ENCODE results near the gene KCNQ1. TPM values are rescaled to one million over a fixed set of nuclear protein-coding genes. Genes with fewer than 3 reads are reported as not detected.

KCNQ1 gene
- polyA plus RNA-seq, 1 of the 3 experiments (the other 2 are of a cell fraction), result 0.05 TPM

DNA sequence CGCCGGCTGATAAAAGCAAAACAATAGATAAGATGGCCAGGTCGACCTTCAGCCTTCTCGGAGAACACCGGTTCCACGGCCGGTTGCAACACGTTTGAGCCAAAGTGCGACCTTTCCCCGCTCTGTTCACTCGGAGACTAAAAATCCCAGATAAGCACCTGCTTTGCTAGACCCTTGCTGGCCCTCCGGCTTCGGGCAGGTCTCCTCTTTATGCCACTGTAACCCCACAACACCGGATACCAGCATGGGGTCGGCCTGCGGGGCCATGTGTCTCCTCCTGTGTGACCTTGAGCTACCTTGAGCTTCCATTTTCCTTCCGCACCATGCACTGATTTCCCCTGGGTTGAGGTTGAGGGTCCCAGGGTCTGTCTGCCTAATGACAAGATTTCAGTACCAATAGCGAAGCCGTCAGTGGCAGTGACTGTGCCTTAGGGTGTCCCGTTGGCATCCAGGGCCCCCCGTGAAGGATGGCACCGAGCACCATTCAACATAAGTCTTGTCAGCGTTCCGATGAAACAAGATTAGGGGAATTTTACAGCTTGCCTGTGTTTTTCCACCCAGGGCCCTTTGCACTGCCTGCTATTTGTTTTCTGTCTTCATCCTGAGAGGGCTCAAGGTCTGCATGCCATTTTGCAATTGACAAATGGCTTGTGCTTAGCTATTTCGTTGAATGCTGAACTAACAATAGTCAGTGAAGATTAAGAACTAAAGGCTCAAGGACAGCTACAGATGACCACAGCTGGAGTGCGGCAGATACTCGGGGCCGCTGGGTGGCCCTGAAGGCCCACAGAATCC is 118.6 kb downstream of the KCNQ1 start:
- Histone ChIP-seq H3K4me1 (ENCODE audit: control insufficient read depth in 1 of 2, insufficient read depth in 2 of 2, low read depth in 1 of 2, low read length in 1 of 2) (peaks cover 0 to 5% of the 10 kb centered on the region in 2 experiments; a peak in 1 of 4 replicates), H2AFZ (ENCODE audit: low read depth) (no peak overlapping the region), H3K27ac (ENCODE audit: low read depth in 2 of 2, low read length in 1 of 2) (no peak overlapping the region), H3K9me3 (no peaks in the 10 kb centered on the region), H3F3A (replicated peaks; ENCODE audit: insufficient read depth) (no peaks in the 10 kb centered on the region), H3K79me2 (ENCODE audit: insufficient read depth) (no peaks in the 10 kb centered on the region), H3K36me3 (replicated peaks in 1 of 2; ENCODE audit: control insufficient read depth in 1 of 2, insufficient read depth in 2 of 2, low read length in 1 of 2) (no peaks in the 10 kb centered on the region), H3K4me3 (ENCODE audit: low read depth in 2 of 2, low read length in 1 of 2) (no peak overlapping the region), H3K9ac (no peak overlapping the region), H3K9me2 (no peaks in the 10 kb centered on the region), H3K4me2 (no peak overlapping the region), H4K20me1 (ENCODE audit: insufficient read depth) (no peaks in the 10 kb centered on the region), H3K27me3 (ENCODE audit: insufficient read depth) (no peaks in the 10 kb centered on the region)
- no peak for DNase-seq
- 75% methylated on average over 28 of the region's 28 CpGs for WGBS (ENCODE audit: low lambda C conversion rate)
- POLR2A ChIA-PET, result no interaction called here
- TF ChIP-seq, protein P1, sequence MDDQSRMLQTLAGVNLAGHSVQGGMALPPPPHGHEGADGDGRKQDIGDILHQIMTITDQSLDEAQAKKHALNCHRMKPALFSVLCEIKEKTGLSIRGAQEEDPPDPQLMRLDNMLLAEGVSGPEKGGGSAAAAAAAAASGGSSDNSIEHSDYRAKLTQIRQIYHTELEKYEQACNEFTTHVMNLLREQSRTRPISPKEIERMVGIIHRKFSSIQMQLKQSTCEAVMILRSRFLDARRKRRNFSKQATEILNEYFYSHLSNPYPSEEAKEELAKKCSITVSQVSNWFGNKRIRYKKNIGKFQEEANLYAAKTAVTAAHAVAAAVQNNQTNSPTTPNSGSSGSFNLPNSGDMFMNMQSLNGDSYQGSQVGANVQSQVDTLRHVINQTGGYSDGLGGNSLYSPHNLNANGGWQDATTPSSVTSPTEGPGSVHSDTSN (IDR thresholded peaks at IDR 0.05), result no peak
- TF ChIP-seq ELF1 (IDR thresholded peaks at IDR 0.05), result no peak
- no peak for TF ChIP-seq FOXJ3 (CRISPR knock-in tag; IDR thresholded peaks at IDR 0.05)
- TF ChIP-seq GATA2 (CRISPR knock-in tag; IDR thresholded peaks at IDR 0.05), result no peak
- no peak for TF ChIP-seq NFIC (IDR thresholded peaks at IDR 0.05; ENCODE audit: borderline replicate concordance)
- TF ChIP-seq CHD2 (IDR thresholded peaks at IDR 0.05; ENCODE audit: low read length, partially characterized antibody), result no peak
- TF ChIP-seq, protein P2, sequence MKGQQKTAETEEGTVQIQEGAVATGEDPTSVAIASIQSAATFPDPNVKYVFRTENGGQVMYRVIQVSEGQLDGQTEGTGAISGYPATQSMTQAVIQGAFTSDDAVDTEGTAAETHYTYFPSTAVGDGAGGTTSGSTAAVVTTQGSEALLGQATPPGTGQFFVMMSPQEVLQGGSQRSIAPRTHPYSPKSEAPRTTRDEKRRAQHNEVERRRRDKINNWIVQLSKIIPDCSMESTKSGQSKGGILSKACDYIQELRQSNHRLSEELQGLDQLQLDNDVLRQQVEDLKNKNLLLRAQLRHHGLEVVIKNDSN (IDR thresholded peaks at IDR 0.05; ENCODE audit: borderline replicate concordance, low read depth), result no peak
- CTCF ChIA-PET, result interaction anchor here (3.7 kb wide), 1 partner anchor 31 kb away, joined by 20 read pairs; no protein-coding TSS in a partner anchor

DNA sequence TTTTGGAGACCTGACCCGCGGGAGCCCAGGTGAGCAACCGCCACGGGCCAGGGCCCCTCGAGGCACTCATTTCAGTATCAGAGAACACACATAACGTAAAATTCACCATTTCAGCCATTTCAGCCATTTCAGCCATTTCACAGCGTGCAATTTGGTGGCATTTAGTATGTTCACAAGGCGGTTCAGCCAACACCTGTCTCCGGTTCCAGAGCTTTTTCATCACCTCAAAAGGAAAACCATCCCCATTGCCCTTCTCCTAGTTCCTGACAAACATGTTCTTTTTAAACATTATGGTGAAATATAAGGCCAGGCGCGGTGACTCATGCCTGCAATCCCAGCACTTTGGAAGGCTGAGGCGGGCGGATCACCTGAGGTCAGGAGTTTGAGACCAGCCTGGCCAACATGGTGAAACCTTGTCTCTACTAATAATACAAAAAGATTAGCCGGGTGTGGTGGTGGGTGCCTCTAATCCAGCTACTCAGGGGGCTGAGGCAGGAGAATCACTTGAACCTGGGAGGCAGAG is 119.3 kb downstream of the KCNQ1 start:
- ChIA-PET CTCF (interaction anchor here (3.7 kb wide), 1 partner anchor 32 kb away, joined by 20 read pairs; no protein-coding TSS in a partner anchor), POLR2A (no interaction called here)
- no peak for TF ChIP-seq JUND (IDR thresholded peaks at IDR 0.05)
- TF ChIP-seq NRF1 (IDR thresholded peaks at IDR 0.05; ENCODE audit: low read depth, low read length), result no peak
- TF ChIP-seq, protein P3, sequence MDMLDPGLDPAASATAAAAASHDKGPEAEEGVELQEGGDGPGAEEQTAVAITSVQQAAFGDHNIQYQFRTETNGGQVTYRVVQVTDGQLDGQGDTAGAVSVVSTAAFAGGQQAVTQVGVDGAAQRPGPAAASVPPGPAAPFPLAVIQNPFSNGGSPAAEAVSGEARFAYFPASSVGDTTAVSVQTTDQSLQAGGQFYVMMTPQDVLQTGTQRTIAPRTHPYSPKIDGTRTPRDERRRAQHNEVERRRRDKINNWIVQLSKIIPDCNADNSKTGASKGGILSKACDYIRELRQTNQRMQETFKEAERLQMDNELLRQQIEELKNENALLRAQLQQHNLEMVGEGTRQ (IDR thresholded peaks at IDR 0.05; ENCODE audit: borderline replicate concordance, low read depth, low read length), result no peak
- no peak for TF ChIP-seq POLR2AphosphoS5 (IDR thresholded peaks at IDR 0.05; ENCODE audit: low read depth, low read length)
- no peak for TF ChIP-seq ELF1 (IDR thresholded peaks at IDR 0.05)
- no peak for TF ChIP-seq NFIC (IDR thresholded peaks at IDR 0.05; ENCODE audit: borderline replicate concordance)
- no peak for TF ChIP-seq SMC3 (IDR thresholded peaks at IDR 0.05; ENCODE audit: low read depth, low read length)
- TF ChIP-seq, protein P4, sequence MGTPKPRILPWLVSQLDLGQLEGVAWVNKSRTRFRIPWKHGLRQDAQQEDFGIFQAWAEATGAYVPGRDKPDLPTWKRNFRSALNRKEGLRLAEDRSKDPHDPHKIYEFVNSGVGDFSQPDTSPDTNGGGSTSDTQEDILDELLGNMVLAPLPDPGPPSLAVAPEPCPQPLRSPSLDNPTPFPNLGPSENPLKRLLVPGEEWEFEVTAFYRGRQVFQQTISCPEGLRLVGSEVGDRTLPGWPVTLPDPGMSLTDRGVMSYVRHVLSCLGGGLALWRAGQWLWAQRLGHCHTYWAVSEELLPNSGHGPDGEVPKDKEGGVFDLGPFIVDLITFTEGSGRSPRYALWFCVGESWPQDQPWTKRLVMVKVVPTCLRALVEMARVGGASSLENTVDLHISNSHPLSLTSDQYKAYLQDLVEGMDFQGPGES (IDR thresholded peaks at IDR 0.05; ENCODE audit: low read depth, low read length), result no peak
- TF ChIP-seq FOXJ3 (CRISPR knock-in tag; IDR thresholded peaks at IDR 0.05), result no peak
- TF ChIP-seq, protein P5, sequence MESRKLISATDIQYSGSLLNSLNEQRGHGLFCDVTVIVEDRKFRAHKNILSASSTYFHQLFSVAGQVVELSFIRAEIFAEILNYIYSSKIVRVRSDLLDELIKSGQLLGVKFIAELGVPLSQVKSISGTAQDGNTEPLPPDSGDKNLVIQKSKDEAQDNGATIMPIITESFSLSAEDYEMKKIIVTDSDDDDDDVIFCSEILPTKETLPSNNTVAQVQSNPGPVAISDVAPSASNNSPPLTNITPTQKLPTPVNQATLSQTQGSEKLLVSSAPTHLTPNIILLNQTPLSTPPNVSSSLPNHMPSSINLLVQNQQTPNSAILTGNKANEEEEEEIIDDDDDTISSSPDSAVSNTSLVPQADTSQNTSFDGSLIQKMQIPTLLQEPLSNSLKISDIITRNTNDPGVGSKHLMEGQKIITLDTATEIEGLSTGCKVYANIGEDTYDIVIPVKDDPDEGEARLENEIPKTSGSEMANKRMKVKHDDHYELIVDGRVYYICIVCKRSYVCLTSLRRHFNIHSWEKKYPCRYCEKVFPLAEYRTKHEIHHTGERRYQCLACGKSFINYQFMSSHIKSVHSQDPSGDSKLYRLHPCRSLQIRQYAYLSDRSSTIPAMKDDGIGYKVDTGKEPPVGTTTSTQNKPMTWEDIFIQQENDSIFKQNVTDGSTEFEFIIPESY (IDR thresholded peaks at IDR 0.05; ENCODE audit: borderline replicate concordance, low read depth), result no peak
- TF ChIP-seq YY1 (IDR thresholded peaks at IDR 0.05; ENCODE audit: low read depth), result no peak
- peaks cover 0 to 5% of the 10 kb centered on the region in 2 experiments; a peak in 1 of 4 replicates for H3K4me1 ChIP-seq (ENCODE audit: control insufficient read depth in 1 of 2, insufficient read depth in 2 of 2, low read depth in 1 of 2, low read length in 1 of 2)
- H3K4me2 ChIP-seq, result no peak overlapping the region
- H3K79me2 ChIP-seq (ENCODE audit: insufficient read depth), result no peaks in the 10 kb centered on the region
- WGBS (ENCODE audit: low lambda C conversion rate), result 73% methylated on average over 9 of the region's 14 CpGs
- no peak overlapping the region for H3K9ac ChIP-seq
- H3K9me3 ChIP-seq, result no peaks in the 10 kb centered on the region
- DNase-seq, result no peak
- H3F3A ChIP-seq (replicated peaks; ENCODE audit: insufficient read depth), result no peaks in the 10 kb centered on the region
- no peaks in the 10 kb centered on the region for H4K20me1 ChIP-seq (ENCODE audit: insufficient read depth)
- H3K36me3 ChIP-seq (replicated peaks in 1 of 2; ENCODE audit: control insufficient read depth in 1 of 2, insufficient read depth in 2 of 2, low read length in 1 of 2), result no peaks in the 10 kb centered on the region
- H3K27me3 ChIP-seq (ENCODE audit: insufficient read depth), result no peaks in the 10 kb centered on the region
- H2AFZ ChIP-seq (ENCODE audit: low read depth), result no peak overlapping the region
- no peaks in the 10 kb centered on the region for H3K9me2 ChIP-seq
- H3K27ac ChIP-seq (ENCODE audit: low read depth in 2 of 2, low read length in 1 of 2), result no peak overlapping the region
- H3K4me3 ChIP-seq (ENCODE audit: low read depth in 2 of 2, low read length in 1 of 2), result no peak overlapping the region

Measured in SK-N-SH (cell line).